AG04450 (cell line): ENCODE results near the gene RAP2B. TPM values are rescaled to one million over a fixed set of nuclear protein-coding genes. Genes with fewer than 3 reads are reported as not detected.

ENCODE experiments used
- CTCF ChIA-PET: fragments of 300-600, 350-600 bp; formaldehyde crosslinking; extraction: SDS; loops from one replicate; lab custom pipeline; 2022; ENCODE audit warnings: antibody characterized with exemption, inconsistent platforms; lab: Charles Lee
- POLR2A ChIA-PET: fragments of 350-600 bp; formaldehyde crosslinking; extraction: SDS; loops from one replicate; lab custom pipeline; 2021; ENCODE audit warnings: antibody characterized with exemption, inconsistent platforms; lab: Yijun Ruan, JAX
- DNase-seq: peaks from one replicate; pipeline ENCODE4 v3.0.0-alpha.2; 2011; ENCODE audit warnings: low read depth, low spot score
- H3K27ac ChIP-seq: one replicate; pipeline ENCODE4 v1.5.1; 2012; ENCODE audit warnings: low read depth, low read length, control low read depth
- H3K27me3 ChIP-seq: one replicate; pipeline ENCODE4 v1.6.0; 2012; ENCODE audit warnings: low read length; ENCODE audit not compliant: control insufficient read depth, insufficient read depth
- H3K4me3 ChIP-seq: 2 replicates; pipeline ENCODE4 v1.5.1; 2011; ENCODE audit warnings: mild to moderate bottlenecking, low read depth, low read length, control low read depth
- H3K9me3 ChIP-seq: 2 replicates; pipeline ENCODE4 v1.5.1; 2012; ENCODE audit warnings: low read length; ENCODE audit not compliant: control insufficient read depth, insufficient read depth
- CTCF ChIP-seq: IDR thresholded peaks from 2 replicates; pipeline ENCODE4 v1.5.1; 2011; ENCODE audit warnings: low read depth, low read length, control low read depth, inconsistent platforms
- polyA plus RNA-seq: library from polyadenylated mRNA; depleted of rRNA; stranded (reverse); fragments of >200 nt; gene quantifications from 2 replicates; pipeline ENCODE4 v1.2.3, GENCODE V29; 2011

The RAP2B gene
- polyA plus RNA-seq, 1 experiment = 8.8 TPM

GRCh38 chr3:153162513-153163392, 727 bp downstream of the RAP2B start:
- Histone ChIP-seq H3K27me3 (no peaks in the 10 kb centered on the region), H3K9me3 (no peaks in the 10 kb centered on the region; the same call in 1 of the 2 replicates), H3K27ac (peak overlapping the region; percentile 61), H3K4me3 (peak overlapping the region; percentile 98)
- CTCF ChIA-PET = interaction anchor here (1.0 to 2.7 kb wide), 4 partner anchors 120 to 277 kb away, joined by 4 to 18 read pairs (median 10); no protein-coding TSS in a partner anchor
- POLR2A ChIA-PET = interaction anchor here (1.0 to 1.4 kb wide), 2 partner anchors 120 to 133 kb away, joined by 3 to 8 read pairs; no protein-coding TSS in a partner anchor
- DNase-seq = no peak
- no peak for TF ChIP-seq CTCF

GRCh38 chr3:153163393-153163724, 1.3 kb downstream of the RAP2B start:
- no peak for TF ChIP-seq CTCF
- Histone ChIP-seq H3K9me3 (no peaks in the 10 kb centered on the region; the same call in 1 of the 2 replicates), H3K27me3 (no peaks in the 10 kb centered on the region), H3K27ac (peak overlapping the region; percentile 61), H3K4me3 (peak overlapping the region; percentile 98)
- no peak for DNase-seq
- CTCF ChIA-PET = interaction anchor here (0.5 to 2.7 kb wide), 8 partner anchors 120 to 432 kb away, joined by 3 to 18 read pairs (median 4); no protein-coding TSS in a partner anchor
- POLR2A ChIA-PET = interaction anchor here (1.0 to 1.4 kb wide), 2 partner anchors 121 to 134 kb away, joined by 3 to 8 read pairs; no protein-coding TSS in a partner anchor

- no peak for DNase-seq
- POLR2A ChIA-PET = interaction anchor here (0.7 to 1.0 kb wide), 2 partner anchors 135 to 350 kb away, joined by 4 to 7 read pairs; no protein-coding TSS in a partner anchor
- no peaks in the 10 kb centered on the region for H3K27me3 ChIP-seq
- H3K4me3 ChIP-seq = peak overlapping the region; percentile 98
- CTCF ChIA-PET = interaction anchor here (0.5 to 2.7 kb wide), 15 partner anchors 19 to 607 kb away, joined by 3 to 18 read pairs (median 4); no protein-coding TSS in a partner anchor
- H3K9me3 ChIP-seq = no peaks in the 10 kb centered on the region; the same call in 1 of the 2 replicates
- no peak overlapping the region for H3K27ac ChIP-seq
- no peak for TF ChIP-seq CTCF
Observed at GRCh38 chr3:153163756-153164550, 1.9 kb downstream of the RAP2B start.

GRCh38 chr3:153165261-153165681, 3.2 kb downstream of the RAP2B start:
- H3K9me3 ChIP-seq = no peaks in the 10 kb centered on the region; the same call in 1 of the 2 replicates
- peak overlapping the region; percentile 98 for H3K4me3 ChIP-seq
- no peaks in the 10 kb centered on the region for H3K27me3 ChIP-seq
- DNase-seq = no peak
- TF ChIP-seq CTCF = peak; percentile 47
- no peak overlapping the region for H3K27ac ChIP-seq
- ChIA-PET CTCF (interaction anchor here (0.6 to 2.7 kb wide), 17 partner anchors 15 to 606 kb away, joined by 3 to 16 read pairs (median 3); no protein-coding TSS in a partner anchor), POLR2A (no interaction called here)
